CD4-positive, alpha-beta T cell treated with Interleukin-21 for 1 hour (primary cell): ENCODE data around the gene CCDC106.

Experiments
- DNase-seq: peaks from one replicate; pipeline ENCODE4 v3.0.0-alpha.2; 2020

The CCDC106 gene

DNA sequence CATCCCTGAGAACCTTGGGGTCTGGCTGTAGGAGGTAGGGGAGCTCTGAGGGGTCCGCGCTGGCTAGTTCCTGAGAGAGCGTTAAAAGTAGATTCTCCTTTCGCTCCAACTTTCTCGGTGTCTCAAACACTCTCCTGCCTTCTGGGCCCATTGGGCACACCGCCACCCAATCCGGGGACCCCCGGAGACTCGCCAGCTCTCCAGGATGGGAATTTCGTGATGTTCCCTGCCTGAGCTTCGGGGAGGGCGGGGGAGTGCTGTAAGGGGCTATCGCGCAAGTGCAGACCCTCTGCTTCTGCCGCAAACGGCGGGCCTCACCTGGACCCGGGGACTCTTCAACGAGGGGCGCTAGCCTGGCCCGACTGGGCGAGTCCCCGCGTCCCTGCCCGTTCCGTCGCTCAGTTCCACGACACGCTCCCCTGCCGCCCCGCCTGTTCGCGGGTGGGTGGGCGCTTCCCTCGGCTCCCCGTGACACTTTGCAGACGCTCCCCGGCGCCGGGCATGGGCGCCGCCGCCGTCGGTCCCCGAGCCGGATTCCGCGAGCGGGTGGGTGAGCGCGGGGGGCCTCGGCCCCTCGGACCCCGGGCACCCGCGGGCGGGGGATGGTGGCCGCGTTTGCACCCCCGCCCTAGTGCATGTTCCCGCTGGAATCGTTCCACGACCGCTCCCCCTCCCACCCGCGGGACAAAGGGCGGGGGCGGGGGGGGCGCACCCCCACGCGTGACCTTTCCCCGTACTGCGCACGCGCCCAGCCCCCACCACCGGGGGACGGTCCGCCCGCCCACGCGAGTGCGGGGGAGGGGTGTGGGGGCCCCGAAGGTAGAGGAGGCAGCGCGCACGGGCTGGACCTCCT is at the start of gene CCDC106:
Gene CCDC106 (plus strand): TSS at position 481 of the 853 bp plus-strand sequence. CDS start 835 bp downstream, outside the sequence.
- DNase-seq, result peak; percentile 44

DNA sequence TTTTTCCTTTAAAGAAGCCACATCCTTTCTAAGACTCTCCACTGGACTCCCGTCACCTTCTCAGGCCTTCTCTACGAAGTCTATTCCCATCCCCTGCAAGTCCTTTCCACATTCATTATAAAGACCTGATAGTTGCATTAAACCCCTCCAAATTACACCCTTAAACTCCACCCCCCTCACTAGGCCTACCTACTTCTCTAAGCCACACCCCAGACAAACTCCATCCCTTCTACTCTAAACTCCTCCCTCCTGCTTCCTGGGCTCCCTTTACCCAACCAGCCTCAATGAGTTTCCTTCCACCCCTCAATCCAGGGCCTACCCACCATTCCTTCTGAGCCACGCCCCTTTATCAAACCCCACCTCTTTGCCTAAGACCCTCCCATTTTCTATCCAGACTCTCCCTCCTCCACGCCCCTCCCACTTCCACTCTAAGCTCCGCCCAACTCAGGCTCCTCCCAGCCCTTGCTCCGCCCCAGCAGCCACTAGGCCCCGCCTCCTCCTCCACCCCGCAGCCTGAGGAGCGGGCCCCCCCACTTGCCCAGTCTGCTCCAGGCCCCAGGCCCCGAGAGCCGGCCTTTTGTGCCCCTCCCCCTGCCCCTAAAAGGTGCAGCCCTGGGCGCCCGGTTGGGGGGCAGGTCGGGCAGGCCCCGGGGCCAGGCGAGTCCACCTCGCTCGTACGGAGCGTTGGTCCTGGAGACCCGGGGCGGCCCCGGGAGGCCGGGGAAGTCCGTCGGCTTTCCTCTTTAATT is 49.1 kb upstream of the CCDC106 start:
- peak; percentile 95 for DNase-seq

DNA sequence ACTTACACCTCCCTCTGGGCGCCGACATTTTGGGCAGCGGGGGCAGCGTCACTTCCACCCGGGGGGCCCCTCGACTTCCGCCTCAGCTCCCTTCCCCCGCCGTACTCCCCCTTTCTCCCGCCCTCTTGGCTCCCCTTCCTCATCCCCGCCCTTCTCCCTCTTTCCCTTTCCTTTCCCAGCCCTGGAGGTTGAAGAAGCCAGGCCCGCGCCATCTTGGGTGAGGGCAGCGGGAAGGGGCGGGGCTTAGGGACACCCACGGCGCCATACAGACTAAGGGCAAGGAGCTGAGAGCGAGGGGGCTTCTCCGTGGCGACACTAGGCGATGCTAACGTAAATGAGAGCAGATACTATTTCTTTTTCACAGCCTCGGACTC is 48.6 kb upstream of the CCDC106 start, which contains the start of gene FIZ1:
Gene FIZ1 (minus strand): TSS at position 50 of the 374 bp plus-strand sequence. CDS start 1,652 bp downstream, outside the sequence.
- peak; percentile 98 for DNase-seq

DNA sequence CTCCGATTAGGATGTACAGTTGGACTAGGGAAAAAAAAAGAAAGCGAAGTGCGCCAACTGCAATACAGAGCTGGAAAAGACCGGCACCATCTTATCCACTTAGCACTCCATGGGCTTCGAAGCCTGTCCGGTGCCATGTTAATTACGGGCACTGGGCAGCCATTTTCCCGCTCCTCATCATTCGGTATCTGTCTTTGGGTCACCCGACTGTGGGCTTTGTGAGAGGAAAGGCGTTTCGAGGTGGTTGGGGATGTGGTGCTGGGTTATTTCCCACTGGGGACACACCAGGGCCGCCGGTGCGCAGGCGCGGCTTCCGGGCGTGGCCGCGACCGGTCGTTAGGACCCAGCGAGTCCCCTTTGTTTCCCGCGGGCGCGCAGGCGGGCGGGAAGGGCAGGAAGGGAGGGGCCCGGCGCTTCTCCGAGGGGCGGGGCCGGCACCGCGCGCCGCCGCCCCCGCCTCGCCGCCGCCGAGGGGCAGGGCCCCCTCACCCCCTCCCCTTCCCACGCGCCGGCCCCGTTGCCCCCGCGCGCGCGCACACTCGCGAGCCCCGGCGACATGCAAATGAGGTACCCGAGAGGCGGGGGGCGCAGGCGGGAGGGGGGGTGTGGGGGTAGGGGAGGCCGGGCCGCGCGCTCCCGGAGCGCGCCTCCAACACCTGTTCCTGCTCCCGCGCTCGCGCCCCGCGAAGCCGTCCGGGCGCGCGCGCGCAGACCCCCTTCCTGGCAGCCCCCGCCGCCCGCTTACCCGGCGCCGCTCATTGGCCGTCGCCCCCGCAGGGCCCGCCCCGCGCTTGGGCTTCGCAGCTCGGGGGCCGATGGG is 48.0 kb upstream of the CCDC106 start, which contains the start of gene ZNF524:
Gene ZNF524 (plus strand): TSS at position 447 of the 820 bp plus-strand sequence. CDS start 1,825 bp downstream, outside the sequence.
- peak; percentile 91 for DNase-seq

DNA sequence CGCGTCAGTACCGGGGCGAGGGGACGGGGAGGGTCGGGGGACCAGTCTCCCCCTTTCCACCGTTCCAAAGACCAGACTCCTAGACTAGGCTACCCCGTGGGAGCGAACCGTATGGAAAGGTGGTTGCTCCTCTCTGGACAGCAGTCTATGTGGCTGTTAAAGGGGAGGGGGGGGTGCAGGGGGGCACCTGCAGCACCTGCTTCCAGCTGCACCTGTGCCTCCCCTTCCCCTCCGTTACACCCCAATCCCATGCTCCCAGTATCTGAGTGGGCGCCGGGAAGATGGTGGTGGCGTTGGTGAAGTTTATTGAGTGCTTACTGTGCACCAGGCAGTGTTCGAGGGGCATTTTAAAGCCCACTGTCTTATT is 47.4 kb upstream of the CCDC106 start:
- no peak for DNase-seq

DNA sequence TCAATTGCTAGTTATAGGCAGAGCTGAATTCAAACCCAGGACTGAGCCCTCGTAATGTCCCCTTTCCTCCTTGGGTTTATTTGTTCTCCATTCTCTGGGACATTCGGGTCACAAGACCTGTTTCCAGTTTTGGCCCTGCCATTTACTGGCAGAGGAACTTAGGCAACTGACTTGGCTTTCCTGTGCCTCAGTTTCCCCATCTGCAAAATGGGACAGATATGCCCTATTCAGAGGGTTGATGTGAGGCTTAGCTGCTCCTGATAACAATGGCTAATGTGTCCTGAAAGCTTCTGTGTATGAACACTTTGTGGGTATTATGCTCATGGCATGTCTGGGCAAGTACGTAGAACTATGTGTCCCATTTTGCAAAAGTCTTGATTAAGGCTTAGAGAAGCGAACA is 46.9 kb upstream of the CCDC106 start:
- no peak for DNase-seq

DNA sequence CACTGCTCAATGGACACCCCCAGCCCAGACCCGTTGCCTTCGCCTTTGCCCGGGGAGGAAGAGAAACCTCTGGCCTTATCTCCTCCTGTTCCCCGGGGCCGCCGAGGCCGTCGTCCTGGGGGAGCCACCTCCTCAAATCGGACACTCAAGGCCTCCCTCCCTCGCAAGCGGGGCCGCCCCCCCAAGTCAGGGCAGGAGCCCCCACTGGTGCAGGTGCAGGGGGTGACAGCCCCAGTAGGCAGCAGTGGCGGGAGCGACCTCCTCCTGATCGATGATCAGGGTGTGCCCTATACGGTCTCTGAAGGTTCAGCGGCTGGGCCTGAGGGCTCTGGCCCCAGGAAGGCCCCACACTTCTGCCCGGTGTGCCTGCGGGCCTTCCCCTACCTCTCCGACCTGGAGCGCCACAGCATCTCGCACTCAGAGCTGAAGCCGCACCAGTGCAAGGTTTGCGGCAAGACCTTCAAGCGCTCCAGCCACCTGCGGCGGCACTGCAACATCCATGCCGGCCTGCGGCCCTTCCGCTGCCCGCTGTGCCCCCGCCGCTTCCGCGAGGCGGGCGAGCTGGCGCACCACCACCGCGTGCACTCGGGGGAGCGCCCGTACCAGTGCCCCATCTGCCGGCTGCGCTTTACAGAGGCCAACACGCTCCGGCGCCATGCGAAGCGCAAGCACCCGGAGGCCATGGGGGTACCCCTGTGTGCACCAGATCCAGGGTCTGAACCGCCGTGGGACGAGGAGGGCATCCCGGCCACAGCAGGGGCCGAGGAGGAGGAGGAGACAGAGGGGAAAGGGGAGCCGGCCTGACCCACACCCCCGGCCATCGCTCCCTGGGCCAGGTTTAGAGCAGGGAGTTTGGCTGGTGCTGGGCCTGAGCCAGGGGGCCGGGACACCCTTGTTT is 45.7 kb upstream of the CCDC106 start:
- DNase-seq, result no peak

DNA sequence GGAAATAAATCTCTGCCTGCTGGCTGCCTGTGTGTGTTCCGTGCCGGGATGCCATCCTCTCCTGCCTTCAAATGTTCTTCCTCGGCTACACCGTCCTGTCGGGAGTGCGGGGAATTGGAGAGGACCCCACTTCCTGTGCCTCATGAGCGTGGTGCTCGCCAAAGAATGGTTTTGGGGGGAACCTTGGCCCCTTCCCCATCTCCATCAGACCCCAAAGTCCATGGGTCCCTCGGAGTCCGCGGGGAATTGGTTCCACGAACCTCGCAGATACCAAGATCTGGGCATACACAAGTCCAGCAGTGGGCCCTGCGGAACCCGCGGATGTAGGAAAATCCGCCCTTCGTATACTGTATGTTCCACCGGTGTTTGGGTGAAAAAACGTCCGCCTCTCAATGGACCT is 44.9 kb upstream of the CCDC106 start:
- DNase-seq, result no peak

DNA sequence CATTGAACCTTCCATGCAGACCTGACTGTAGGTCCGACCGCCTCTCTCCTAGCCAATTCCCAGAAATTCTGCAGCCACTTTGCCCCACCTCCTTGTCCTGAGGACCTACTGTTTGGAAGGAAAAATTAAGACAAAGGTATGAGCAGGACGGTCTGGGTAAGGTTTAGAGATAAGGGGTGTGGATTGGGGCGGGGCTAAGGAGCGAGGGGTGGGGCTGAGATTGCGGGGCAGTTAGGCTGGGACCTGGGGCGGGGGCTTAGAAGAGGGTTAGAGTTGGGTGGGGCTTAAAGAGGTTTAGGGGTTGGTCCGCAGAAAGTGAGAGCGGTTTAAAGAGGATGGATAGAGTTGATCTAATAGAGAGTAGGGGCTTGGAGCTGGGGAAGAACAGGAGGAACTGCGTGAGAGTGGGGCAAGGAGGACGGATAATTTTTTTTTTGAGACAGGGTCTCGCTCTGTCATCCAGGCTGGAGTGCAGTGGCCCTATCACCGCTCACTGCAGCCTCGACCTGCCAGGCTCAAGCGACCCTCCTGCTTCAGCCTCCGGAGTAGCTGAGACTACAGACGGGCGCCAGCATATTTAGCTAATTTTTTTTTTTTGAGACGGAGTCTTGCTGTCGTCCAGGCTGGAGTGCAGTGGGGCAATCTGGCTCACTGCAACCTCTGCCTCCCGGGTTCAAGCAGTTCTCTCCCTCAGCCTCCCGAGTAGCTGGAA is 44.3 kb upstream of the CCDC106 start:
- DNase-seq, result no peak

DNA sequence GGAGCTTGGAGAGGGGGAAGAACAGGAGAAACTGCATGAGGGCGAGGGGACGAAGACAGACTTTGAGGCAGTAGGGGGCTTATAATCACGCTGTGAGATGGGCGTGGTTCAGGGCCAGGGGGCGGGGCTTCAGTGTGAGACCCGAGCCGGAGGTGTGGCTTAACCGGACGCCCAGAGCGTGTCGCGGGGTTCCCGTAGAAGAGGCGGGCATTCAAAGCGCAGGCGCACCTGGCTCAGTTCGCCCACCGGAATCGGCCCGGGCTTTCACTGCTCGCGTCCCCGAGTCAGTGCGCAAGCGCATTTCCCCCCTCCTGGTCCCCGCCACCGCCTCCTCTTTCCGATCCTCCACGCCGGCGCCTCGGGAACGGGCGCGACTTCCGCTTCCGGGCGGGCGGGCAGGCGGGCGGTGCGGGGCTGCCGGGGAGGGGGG is 42.8 kb upstream of the CCDC106 start:
- DNase-seq, result peak; percentile 98

DNA sequence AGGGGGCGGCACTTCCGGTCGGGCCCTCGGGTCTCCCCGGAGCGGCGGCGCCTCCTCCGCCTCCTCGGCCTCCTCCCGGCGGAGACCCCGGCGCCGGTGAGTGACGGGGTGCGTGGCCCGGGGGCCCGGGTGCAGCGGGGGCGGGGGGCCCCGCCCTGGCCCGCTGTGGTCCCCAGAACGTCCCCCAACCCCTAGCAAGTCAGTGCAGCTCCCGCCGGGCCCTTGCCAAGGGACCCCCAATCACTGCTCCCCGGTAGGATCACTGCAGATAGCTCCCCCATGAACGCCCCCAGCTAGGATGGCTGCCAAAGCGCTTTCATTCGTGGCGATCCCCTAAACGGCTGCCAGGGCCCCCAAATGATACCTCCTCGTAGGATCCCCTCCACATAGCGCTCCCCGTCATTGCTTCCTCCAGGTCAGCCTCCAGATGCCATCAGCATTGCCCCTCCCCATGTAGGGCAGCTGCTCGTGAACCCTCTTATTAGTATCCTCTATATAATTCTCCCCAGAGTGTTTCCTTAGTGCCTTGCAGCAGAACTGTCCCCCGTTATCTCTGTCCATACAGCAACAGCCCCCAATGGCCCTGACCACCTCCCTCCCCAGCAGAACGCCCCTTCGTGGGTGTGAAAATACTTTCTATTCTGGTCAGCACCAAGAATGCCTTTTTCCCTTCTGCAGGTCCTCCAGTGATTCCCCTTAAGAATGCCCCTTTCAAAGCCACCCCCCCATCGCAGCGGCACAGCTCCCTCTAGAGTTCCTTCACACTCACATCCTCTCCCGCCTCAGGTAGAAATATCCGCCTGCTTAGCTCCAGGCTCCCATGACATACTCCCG is 42.2 kb upstream of the CCDC106 start, which contains the start of gene ZNF865:
Gene ZNF865 (plus strand): TSS at position 11 of the 834 bp plus-strand sequence. CDS start 7,972 bp downstream, outside the sequence.
- peak; percentile 73 for DNase-seq

DNA sequence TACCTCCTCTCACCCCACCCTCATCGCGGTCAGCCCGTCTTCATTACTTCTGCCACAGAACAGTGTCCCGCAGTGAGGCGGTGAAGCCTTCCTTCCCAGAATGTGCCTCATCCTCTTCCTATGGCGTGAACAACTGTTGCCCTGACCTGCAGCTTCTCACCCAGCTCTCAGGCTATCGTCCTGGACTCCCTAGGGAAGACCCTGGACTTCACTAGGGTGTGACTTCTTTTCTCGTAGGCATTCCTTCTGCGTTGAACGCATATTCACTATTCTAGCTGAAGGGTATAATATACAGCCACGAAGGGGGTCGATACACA is 41.6 kb upstream of the CCDC106 start:
- no peak for DNase-seq

DNA sequence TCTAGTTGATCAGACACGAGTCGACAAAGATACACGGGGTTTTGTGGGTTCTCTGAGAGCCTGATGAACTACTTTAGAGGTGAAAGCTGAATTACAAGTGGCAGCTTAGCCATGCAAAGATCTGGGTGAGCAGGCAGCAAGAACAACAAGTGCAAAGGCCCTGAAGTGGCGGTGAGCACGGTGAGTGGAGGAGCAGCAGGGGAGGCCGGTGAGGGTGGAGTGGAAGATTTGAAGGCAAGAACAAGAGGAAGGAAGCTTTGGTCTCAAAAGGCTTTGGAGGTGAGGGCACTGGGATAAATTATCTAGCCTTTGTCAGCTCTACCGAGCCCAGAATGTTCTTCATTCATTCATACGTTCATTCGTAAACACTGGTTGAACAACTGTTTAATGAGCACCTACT is 41.2 kb upstream of the CCDC106 start:
- DNase-seq, result no peak

DNA sequence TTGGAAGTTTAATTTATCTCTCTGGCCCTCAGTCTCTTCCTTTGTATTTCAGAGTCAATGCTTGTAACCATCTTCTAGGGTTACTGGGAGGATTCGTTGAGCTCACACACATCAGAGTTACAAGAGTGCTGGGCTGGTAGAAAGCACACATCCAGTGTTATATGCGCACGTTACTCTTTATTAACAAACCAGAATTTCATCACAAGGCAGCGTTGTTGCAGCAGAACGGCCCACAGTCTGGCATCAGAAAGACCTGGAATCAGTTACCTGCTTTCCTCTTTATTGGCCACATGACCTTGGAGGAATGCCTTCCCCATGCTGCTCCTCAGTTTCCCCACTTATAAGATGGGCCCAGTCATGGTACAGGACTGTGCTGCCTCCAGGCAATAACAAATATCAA is 38.7 kb upstream of the CCDC106 start:
- DNase-seq, result no peak

DNA sequence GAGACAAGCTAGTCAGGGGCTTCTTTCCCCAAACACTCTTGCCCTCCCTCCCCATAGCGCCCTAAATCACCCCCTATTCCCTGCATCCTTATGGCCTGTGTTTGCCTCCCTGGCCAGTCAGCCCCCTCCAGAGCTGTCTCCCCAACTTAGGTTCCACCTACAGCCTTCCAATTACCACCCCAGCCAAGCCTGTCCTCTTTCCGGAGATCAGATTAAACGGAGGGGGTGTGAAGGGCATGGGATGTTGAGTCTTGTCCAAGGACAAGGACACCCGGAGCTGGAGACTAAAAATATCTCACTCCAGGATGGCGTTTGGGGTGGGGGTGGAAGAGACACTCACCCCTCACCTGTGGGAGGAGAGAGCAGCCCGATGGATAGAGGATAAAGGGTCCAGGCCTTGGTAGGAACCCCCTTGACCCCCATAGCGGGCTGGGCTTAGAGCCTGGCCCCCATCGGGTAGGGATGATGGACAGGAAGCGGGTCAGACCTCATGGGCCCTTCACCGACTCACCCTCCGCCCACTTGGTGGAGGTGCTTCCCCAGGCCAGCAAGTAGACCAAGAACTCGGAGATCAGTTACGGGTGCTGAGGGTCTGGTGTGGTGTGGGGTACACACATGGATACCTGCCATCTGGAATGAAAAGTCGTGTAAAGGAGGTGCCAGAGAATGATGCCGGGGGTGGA is 36.6 kb upstream of the CCDC106 start:
- no peak for DNase-seq

DNA sequence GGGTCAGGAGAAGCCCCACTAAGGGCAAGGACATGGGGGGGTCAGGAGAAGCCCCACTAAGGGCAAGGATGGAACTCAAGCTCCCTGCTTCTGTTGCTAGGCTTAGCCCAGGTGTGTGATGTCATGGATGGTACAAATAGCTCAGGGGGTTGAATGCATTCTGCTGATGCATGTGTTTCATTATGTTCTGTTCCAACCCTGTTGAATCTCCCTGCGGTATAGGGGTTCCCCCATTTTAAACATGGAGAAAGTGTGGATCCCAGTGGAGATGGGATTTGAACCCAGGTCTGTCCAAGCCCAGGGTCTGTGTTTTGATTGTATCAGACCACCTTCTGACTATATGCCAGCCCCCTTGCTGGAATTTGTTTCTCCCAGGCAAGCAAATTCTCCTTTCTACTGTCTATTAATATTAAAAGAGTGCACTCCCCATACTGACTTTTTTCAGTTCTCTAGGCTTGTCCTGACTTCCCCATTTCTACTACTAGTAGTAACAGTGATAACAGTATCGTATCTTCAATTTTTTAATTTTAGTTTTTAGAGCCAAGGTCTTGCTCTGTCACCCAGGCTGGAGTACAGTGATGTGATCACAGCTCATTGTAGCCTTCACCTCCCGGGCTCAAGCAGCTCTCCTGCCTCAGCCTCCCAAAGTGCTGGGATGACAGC is 35.9 kb upstream of the CCDC106 start:
- no peak for DNase-seq

DNA sequence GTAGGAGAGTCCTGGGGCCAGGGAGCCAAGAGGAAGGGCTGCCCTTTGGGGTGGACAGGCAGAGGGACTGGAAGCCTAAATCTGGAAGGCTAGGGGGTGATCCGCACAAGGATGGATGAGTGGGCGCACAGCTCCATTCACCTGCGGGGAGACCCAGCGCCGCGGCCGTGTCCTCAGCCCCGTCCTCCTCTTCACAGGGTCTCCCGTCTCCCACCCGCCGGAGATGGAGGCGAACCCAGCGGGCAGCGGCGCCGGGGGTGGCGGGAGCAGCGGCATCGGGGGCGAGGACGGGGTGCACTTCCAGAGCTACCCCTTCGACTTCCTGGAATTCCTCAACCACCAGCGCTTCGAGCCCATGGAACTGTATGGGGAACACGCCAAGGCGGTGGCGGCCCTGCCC is 34.6 kb upstream of the CCDC106 start:
- DNase-seq, result no peak

DNA sequence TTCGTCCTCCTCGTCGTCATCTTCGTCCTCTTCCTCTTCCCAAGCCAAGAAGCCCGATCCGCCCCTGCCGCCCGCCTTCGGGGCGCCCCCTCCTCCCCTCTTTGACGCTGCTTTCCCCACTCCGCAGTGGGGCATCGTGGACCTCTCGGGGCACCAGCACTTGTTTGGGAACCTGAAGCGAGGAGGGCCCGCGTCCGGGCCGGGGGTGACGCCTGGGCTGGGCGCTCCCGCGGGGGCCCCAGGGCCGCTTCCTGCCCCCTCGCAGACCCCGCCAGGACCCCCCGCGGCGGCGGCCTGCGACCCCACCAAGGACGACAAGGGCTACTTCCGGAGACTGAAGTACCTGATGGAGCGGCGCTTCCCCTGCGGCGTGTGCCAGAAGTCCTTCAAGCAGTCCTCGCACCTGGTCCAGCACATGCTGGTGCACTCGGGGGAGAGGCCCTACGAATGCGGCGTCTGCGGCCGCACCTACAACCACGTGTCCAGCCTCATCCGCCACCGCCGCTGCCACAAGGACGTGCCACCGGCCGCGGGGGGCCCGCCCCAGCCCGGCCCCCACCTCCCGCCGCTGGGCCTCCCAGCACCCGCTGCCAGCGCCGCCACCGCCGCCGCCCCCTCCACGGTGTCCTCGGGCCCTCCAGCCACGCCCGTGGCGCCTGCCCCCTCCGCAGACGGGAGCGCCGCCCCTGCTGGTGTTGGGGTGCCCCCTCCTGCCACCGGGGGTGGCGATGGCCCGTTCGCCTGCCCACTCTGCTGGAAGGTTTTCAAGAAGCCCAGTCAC is 33.9 kb upstream of the CCDC106 start:
- DNase-seq, result no peak
